ENCODE results near the gene LY86. TPM values are rescaled to one million over a fixed set of nuclear protein-coding genes. Genes with fewer than 3 reads are reported as not detected.

LY86 gene
- total and polyA plus RNA-seq, 2 donors (not counting 1 experiment from before 2014, with no cell fraction given) = not detected

GRCh38 chr6:6639572-6639971, 51.1 kb downstream of the LY86 start:
- H3K9me3 ChIP-seq (ENCODE audit: control insufficient read depth, insufficient read depth, low read depth, low read length) = no peaks in the 10 kb centered on the region
- no peak overlapping the region for H3K4me3 ChIP-seq (replicated peaks in 1 of 4; ENCODE audit: control extremely low read depth in 1 of 4, insufficient read depth in 1 of 4, low read depth in 3 of 4, low read length in 4 of 4)
- H3K79me2 ChIP-seq (ENCODE audit: control insufficient read depth, insufficient read depth, low read length) = no peaks in the 10 kb centered on the region
- no peaks in the 10 kb centered on the region for H3K27me3 ChIP-seq (ENCODE audit: control insufficient read depth, insufficient read depth, low read length)
- H2AFZ ChIP-seq (ENCODE audit: low read length) = no peak overlapping the region
- no peak for TF ChIP-seq CTCF (conservative IDR thresholded peaks at IDR 0.05 in 1 of 2, IDR thresholded peaks at IDR 0.05 in 1 of 2; ENCODE audit: low read depth in 1 of 2, low read length in 2 of 2)
- TF ChIP-seq EZH2 (IDR thresholded peaks at IDR 0.05; ENCODE audit: low read length, missing control alignments) = no peak
- no peak overlapping the region for H3K27ac ChIP-seq (ENCODE audit: insufficient read depth, low read length)
- no peak overlapping the region for H3K9ac ChIP-seq (ENCODE audit: insufficient read depth, low read length)
- no peaks in the 10 kb centered on the region for H3K36me3 ChIP-seq (ENCODE audit: control insufficient read depth, insufficient read depth, low read length)
- no peaks in the 10 kb centered on the region for H4K20me1 ChIP-seq (ENCODE audit: control insufficient read depth, extremely low read depth, insufficient read depth, low read length)
- H3K4me2 ChIP-seq (ENCODE audit: extremely low read depth, insufficient read depth, low read length) = no peak overlapping the region
- no peaks in the 10 kb centered on the region for H3K4me1 ChIP-seq (ENCODE audit: control insufficient read depth, extremely low read depth, insufficient read depth, low read length)
- DNase-seq (ENCODE audit: low read depth in 2 of 2) = no peak

- Histone ChIP-seq H4K20me1 (ENCODE audit: control insufficient read depth, extremely low read depth, insufficient read depth, low read length) (no peaks in the 10 kb centered on the region), H3K79me2 (ENCODE audit: control insufficient read depth, insufficient read depth, low read length) (no peaks in the 10 kb centered on the region), H3K4me2 (ENCODE audit: extremely low read depth, insufficient read depth, low read length) (no peak overlapping the region), H3K9me3 (ENCODE audit: control insufficient read depth, insufficient read depth, low read depth, low read length) (no peaks in the 10 kb centered on the region), H3K27me3 (ENCODE audit: control insufficient read depth, insufficient read depth, low read length) (no peaks in the 10 kb centered on the region), H3K27ac (ENCODE audit: insufficient read depth, low read length) (no peak overlapping the region), H2AFZ (ENCODE audit: low read length) (no peak overlapping the region), H3K9ac (ENCODE audit: insufficient read depth, low read length) (no peak overlapping the region), H3K4me3 (replicated peaks in 1 of 4; ENCODE audit: control extremely low read depth in 1 of 4, insufficient read depth in 1 of 4, low read depth in 3 of 4, low read length in 4 of 4) (no peak overlapping the region), H3K36me3 (ENCODE audit: control insufficient read depth, insufficient read depth, low read length) (no peaks in the 10 kb centered on the region), H3K4me1 (ENCODE audit: control insufficient read depth, extremely low read depth, insufficient read depth, low read length) (no peaks in the 10 kb centered on the region)
- DNase-seq (ENCODE audit: low read depth in 2 of 2) = no peak
- no peak for TF ChIP-seq CTCF (conservative IDR thresholded peaks at IDR 0.05 in 1 of 2, IDR thresholded peaks at IDR 0.05 in 1 of 2; ENCODE audit: low read depth in 1 of 2, low read length in 2 of 2)
- TF ChIP-seq EZH2 (IDR thresholded peaks at IDR 0.05; ENCODE audit: low read length, missing control alignments) = no peak
These were observed 52.4 kb downstream of the LY86 start for GRCh38 chr6:6640926-6641325.

GRCh38 chr6:6643398-6643797, 54.9 kb downstream of the LY86 start:
- no peak overlapping the region for H3K9ac ChIP-seq (ENCODE audit: insufficient read depth, low read length)
- no peak for DNase-seq (ENCODE audit: low read depth in 2 of 2)
- no peak overlapping the region for H3K27ac ChIP-seq (ENCODE audit: insufficient read depth, low read length)
- no peaks in the 10 kb centered on the region for H3K36me3 ChIP-seq (ENCODE audit: control insufficient read depth, insufficient read depth, low read length)
- TF ChIP-seq CTCF (conservative IDR thresholded peaks at IDR 0.05 in 1 of 2, IDR thresholded peaks at IDR 0.05 in 1 of 2; ENCODE audit: low read depth in 1 of 2, low read length in 2 of 2) = no peak
- TF ChIP-seq EZH2 (IDR thresholded peaks at IDR 0.05; ENCODE audit: low read length, missing control alignments) = no peak
- no peaks in the 10 kb centered on the region for H3K27me3 ChIP-seq (ENCODE audit: control insufficient read depth, insufficient read depth, low read length)
- no peak overlapping the region for H2AFZ ChIP-seq (ENCODE audit: low read length)
- H4K20me1 ChIP-seq (ENCODE audit: control insufficient read depth, extremely low read depth, insufficient read depth, low read length) = no peaks in the 10 kb centered on the region
- H3K4me3 ChIP-seq (replicated peaks in 1 of 4; ENCODE audit: control extremely low read depth in 1 of 4, insufficient read depth in 1 of 4, low read depth in 3 of 4, low read length in 4 of 4) = no peak overlapping the region
- no peaks in the 10 kb centered on the region for H3K9me3 ChIP-seq (ENCODE audit: control insufficient read depth, insufficient read depth, low read depth, low read length)
- no peaks in the 10 kb centered on the region for H3K79me2 ChIP-seq (ENCODE audit: control insufficient read depth, insufficient read depth, low read length)
- no peak overlapping the region for H3K4me2 ChIP-seq (ENCODE audit: extremely low read depth, insufficient read depth, low read length)
- no peaks in the 10 kb centered on the region for H3K4me1 ChIP-seq (ENCODE audit: control insufficient read depth, extremely low read depth, insufficient read depth, low read length)
